Natural killer cell (primary cell): ENCODE data around the gene FAM186B. TPM values are rescaled to one million over a fixed set of nuclear protein-coding genes. Genes with fewer than 3 reads are reported as not detected.

Experiments
- ATAC-seq, 3 donors: fragments of 150-1000 bp in 2 of 3; fragments of 200-7000 bp in 1 of 3; cut with Tn5 transposase; 1 replicate in 1 of 3; 2 replicates in 2 of 3; pipeline ENCODE4 v1.10.0; 2021; ENCODE audit warnings: mild to moderate bottlenecking in 2 of 3, moderate library complexity in 2 of 3
- DNase-seq, 2 donors: peaks; one replicate each; pipeline versions ENCODE4 v3.0.0 to v3.0.0-alpha.2; 2013 to 2021; ENCODE audit warnings: mixed read lengths in 1 of 2
- H3K27ac ChIP-seq: one replicate; pipeline ENCODE4 v1.5.1; 2013; ENCODE audit warnings: mild to moderate bottlenecking, low read length
- H3K27me3 ChIP-seq: one replicate; pipeline ENCODE4 v1.6.1; 2013; ENCODE audit warnings: low read length; ENCODE audit not compliant: control insufficient read depth, insufficient read depth
- H3K36me3 ChIP-seq: one replicate; pipeline ENCODE4 v1.6.1; 2013; ENCODE audit warnings: low read length; ENCODE audit not compliant: control insufficient read depth, insufficient read depth
- H3K4me1 ChIP-seq: one replicate; pipeline ENCODE4 v1.6.1; 2013; ENCODE audit warnings: low read length; ENCODE audit not compliant: control insufficient read depth, insufficient read depth
- H3K4me3 ChIP-seq: one replicate; pipeline ENCODE4 v1.5.1; 2013; ENCODE audit warnings: low read length
- H3K9me3 ChIP-seq: one replicate; pipeline ENCODE4 v1.6.1; 2013; ENCODE audit warnings: low read length; ENCODE audit not compliant: control insufficient read depth, insufficient read depth
- H3K27ac Mint-ChIP-seq, 2 donors: one replicate each; pipeline ENCODE4 v1.8.0; 2022; ENCODE audit warnings: mild to moderate bottlenecking in 2 of 2, mixed read lengths in 2 of 2, moderate library complexity in 1 of 2
- H3K27me3 Mint-ChIP-seq, 2 donors: one replicate each; pipeline ENCODE4 v1.8.0; 2022; ENCODE audit warnings: low read depth in 2 of 2, mixed read lengths in 2 of 2
- H3K36me3 Mint-ChIP-seq: one replicate; pipeline ENCODE4 v1.8.0; 2022; ENCODE audit warnings: mixed read lengths
- H3K4me1 Mint-ChIP-seq, 2 donors: one replicate each; pipeline ENCODE4 v1.8.0; 2022; ENCODE audit warnings: mixed read lengths in 2 of 2
- H3K4me3 Mint-ChIP-seq: one replicate; pipeline ENCODE4 v1.8.0; 2022; ENCODE audit warnings: mild to moderate bottlenecking, moderate library complexity, mixed read lengths
- H3K9me3 Mint-ChIP-seq, 2 donors: one replicate each; pipeline ENCODE4 v1.8.0; 2022; ENCODE audit warnings: mixed read lengths in 2 of 2
- CTCF ChIP-seq: fragments of 200-600 bp; IDR thresholded peaks from one replicate; pipeline ENCODE4 v1.8.0; 2022; ENCODE audit warnings: antibody characterized with exemption
- WGBS: methylation state at CpG from one replicate; pipeline ENCODE4 v1.1.7; 2013; ENCODE audit warnings: missing lambda C conversion rate; ENCODE audit not compliant: insufficient coverage; 5-methylcytosine and 5-hydroxymethylcytosine counted together
- intact Hi-C: fragments of 100-400 bp; cut with micrococcal nuclease; formaldehyde crosslinking; loops from one replicate; pipeline ENCODE4 v1.14.2; 2022
- total RNA-seq, 4 donors: library from RNA; stranded (reverse); fragments of 120-200 nt in 1 of 4; gene quantifications; one replicate each; pipeline versions ENCODE4 v1.2.3 to v1.2.4, GENCODE V29; 2013 to 2022

Gene FAM186B
- total RNA-seq, 3 donors from 2014 or later (not counting 1 experiment from before 2014, with no cell fraction given): 0.56 to 0.85 (median 0.77) TPM

- Histone ChIP-seq H3K4me3 (no peak overlapping the region), H3K27me3 (peaks cover 7% of the 10 kb centered on the region), H3K4me1 (peaks cover 13% of the 10 kb centered on the region), H3K9me3 (no peaks in the 10 kb centered on the region), H3K27ac (no peak overlapping the region), H3K36me3 (no peaks in the 10 kb centered on the region)
- ATAC-seq (no peak), DNase-seq (no peak)
- peaks cover 0 to 18% of the 10 kb centered on the region in 2 donors for H3K4me1 Mint-ChIP-seq
- H3K27me3 Mint-ChIP-seq: peaks cover 14 to 30% of the 10 kb centered on the region in 2 donors
- no peaks in the 10 kb centered on the region for H3K9me3 Mint-ChIP-seq
- no peaks in the 10 kb centered on the region for H3K36me3 Mint-ChIP-seq
- WGBS: 95% methylated on average over 3 of the region's 3 CpGs
- TF ChIP-seq CTCF: no peak
- H3K4me3 Mint-ChIP-seq: no peak overlapping the region
- intact Hi-C loops: no loop called here
- no peak overlapping the region for H3K27ac Mint-ChIP-seq
These were observed 59.0 kb downstream of the FAM186B start for GRCh38 chr12:49546481-49546880.

GRCh38 chr12:49545815-49546214, 59.6 kb downstream of the FAM186B start:
- H3K36me3 Mint-ChIP-seq: no peaks in the 10 kb centered on the region
- no peak overlapping the region for H3K27ac Mint-ChIP-seq
- H3K9me3 Mint-ChIP-seq: no peaks in the 10 kb centered on the region
- H3K4me1 Mint-ChIP-seq: peaks cover 0 to 21% of the 10 kb centered on the region in 2 donors
- peaks cover 13% of the 10 kb centered on the region for H3K4me1 ChIP-seq
- no peaks in the 10 kb centered on the region for H3K9me3 ChIP-seq
- H3K27me3 Mint-ChIP-seq: peaks cover 14 to 34% of the 10 kb centered on the region in 2 donors
- ATAC-seq (no peak), DNase-seq (no peak)
- 76% methylated on average over 4 of the region's 4 CpGs for WGBS
- H3K27me3 ChIP-seq: peaks cover 7% of the 10 kb centered on the region
- no peak overlapping the region for H3K4me3 Mint-ChIP-seq
- intact Hi-C loops: no loop called here
- no peak overlapping the region for H3K4me3 ChIP-seq
- no peaks in the 10 kb centered on the region for H3K36me3 ChIP-seq
- TF ChIP-seq CTCF: no peak
- no peak overlapping the region for H3K27ac ChIP-seq

GRCh38 chr12:49543914-49544815, 61.3 kb downstream of the FAM186B start:
- Histone ChIP-seq H3K9me3 (no peaks in the 10 kb centered on the region), H3K27ac (no peak overlapping the region), H3K36me3 (no peaks in the 10 kb centered on the region), H3K4me3 (no peak overlapping the region), H3K4me1 (peaks cover 18% of the 10 kb centered on the region), H3K27me3 (peaks cover 18% of the 10 kb centered on the region)
- Mint-ChIP-seq H3K9me3 (no peaks in the 10 kb centered on the region), H3K4me3 (no peak overlapping the region), H3K27ac (no peak overlapping the region), H3K36me3 (no peaks in the 10 kb centered on the region), H3K4me1 (peaks cover 0 to 27% of the 10 kb centered on the region in 2 donors), H3K27me3 (peaks cover 14 to 37% of the 10 kb centered on the region in 2 donors)
- DNase-seq (no peak), ATAC-seq (no peak)
- intact Hi-C loops: no loop called here
- TF ChIP-seq CTCF: no peak
- WGBS: 54% methylated on average over 39 of the region's 39 CpGs
